Left forelimb (tissue), 1 donor: ENCODE results near the gene MEN1.
"Not testable (repeated sequence)": the region's sequence is repeated elsewhere in the genome, so short reads cannot be mapped to it uniquely, and the experiment has no call there.

Experiments used
- DNase-seq: peaks from one replicate; pipeline ENCODE4 v3.0.0-alpha.2; 2018; ENCODE audit warnings: low spot score

The MEN1 gene

DNA sequence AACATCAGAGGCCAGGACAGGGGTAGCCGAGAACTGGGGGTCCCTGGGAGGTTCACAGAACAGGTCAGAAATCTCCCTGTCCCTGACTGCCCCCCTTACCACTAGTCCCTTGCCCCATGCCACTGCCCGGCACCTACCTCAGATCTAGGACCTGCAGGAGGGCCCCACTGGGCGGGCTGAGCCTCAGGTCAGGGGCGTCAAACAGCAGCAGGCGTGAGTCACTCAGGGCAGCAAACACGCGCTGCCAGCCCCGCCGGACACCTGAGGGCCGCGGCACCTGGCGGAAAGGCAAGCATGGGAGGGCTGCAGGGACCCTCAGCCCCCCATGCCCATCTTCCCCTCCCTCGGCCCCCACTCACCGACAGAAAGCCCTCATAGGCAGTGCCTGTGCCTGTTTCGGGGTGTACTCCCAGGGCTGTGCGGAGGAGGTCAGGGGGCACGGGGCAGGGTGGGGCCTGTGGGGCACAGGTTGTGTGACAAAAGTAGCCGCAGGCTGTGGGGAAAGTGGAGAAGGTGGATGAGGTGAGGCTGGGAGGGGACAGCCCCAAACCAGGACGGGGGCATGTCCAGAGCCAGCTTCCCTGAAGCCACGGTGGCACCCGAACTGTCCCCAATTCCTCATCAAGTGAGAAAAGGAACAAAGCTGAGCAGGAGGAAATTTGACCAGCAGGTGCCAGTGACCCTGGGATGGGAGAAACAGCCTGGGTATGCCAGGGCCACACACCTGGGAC, 22.3 kb upstream of the MEN1 start:
- no peak for DNase-seq

DNA sequence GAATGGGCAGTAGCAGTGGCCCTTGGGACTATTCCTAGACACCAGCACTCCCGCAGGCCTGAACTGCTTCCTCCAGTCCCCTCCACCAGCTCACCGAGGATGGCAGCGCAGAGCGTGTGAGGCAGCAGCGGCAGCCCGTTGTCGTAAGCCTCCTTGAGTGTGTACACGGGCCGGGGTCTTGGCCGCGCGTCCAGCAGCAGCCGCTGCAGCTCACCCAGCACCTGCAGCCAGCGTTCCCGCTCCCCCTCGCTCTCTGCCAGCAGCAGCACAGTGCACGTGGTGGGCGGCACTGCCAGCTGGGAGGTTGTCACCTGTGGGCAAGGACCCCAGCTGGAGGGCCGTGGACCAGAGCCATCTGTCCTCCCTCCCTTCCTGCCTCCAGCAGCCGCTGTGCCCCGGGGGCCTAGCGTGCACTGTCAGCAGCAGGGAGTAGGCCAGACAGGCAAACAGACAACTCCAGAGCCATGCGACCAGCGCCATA, 21.1 kb upstream of the MEN1 start:
- DNase-seq, result no peak

DNA sequence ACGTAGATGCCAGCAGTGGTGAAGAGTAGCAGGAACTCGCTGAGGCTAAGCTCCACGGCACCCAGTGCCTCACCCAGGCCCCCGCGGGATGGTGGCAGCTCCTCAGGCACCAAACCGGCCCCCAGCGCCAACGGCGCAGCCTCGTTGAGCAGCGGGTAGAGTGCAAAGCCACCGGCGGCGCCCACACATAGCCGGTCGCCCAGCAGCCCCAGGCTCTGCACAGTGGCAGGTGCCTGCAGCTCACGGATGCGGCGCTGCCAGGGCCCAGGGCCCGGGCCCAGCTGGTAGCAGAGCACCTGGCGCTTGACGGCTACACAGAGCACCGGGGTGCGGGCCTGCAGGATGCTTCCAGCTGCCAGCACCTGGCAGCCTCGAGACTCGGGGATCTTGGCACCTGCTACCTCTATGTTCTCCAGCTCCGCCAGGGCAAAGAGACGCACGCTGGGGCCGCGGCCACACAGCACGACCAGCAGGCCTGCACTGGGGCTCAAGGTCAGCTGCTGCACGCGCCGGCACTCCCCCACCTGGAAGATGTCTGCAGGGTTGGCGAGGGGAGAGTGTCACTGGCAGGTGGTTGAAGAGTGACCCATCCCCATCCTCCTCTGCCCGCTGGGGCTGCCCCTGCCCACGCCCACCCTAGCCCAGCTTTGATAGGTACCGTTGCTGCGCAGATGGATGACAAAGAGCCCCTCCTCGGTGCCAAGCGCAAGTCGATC, 19.3 kb upstream of the MEN1 start:
- DNase-seq, result no peak

DNA sequence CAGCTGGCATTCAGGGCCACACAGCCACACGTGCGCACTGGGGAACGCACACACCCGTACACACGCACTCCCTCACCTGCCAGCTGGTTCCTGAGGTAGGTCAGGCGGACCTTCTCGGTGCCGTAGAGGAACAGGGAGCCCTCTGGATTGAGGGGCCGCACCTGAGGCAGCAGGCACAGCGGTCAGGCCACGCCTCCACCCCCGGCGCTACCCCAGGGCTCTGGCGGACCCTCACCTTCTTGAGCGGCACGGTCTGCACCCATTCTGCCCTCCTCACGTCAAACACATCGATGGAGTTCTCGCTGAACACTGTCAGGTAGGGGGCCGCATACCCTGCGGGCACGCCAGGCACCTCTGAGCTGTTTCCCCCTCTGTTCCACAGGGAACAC, 17.1 kb upstream of the MEN1 start:
- DNase-seq, result no peak

DNA sequence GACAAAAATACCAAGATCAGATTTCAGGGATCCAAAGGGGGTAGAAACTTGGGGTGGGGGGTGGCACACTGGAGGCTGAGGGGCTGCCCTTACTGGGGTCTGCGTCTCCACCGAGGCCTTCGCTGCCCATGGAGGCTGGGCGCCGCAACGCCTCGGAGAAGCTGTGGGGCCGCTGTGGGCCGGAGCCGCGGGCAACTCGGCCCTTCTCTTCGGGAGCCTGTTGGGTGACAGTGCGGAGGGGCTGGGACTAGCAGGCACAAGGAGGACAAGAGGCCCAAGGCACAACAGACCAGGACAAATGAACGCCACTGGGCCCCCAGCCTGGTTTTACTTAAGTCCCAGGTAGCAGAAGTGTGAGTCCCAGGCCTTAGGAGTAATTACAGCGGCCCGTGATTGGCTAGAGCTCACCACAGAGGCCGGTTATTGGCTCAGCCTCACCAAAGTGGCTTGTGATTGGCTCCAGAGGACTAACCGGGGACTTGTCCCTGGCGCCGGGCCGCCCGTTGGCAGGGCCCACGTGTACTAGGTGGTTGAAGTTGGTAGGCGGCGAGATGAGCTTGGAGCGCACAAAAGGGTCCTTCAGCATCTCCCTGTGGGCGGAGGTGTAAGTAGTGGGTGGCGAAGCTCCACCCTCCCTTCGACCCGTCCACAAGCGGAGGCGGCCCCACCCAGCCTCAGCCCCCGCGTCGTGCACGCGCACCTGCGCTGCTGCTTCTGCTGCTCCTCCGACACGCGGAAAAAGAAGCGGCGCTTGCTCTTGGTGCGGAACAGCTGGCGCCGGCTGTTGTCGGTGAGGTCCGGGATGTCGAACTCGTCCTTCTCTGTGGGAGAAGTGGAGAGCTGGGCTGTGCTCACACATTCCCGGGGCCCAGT, 16.5 kb upstream of the MEN1 start:
- DNase-seq, result no peak

DNA sequence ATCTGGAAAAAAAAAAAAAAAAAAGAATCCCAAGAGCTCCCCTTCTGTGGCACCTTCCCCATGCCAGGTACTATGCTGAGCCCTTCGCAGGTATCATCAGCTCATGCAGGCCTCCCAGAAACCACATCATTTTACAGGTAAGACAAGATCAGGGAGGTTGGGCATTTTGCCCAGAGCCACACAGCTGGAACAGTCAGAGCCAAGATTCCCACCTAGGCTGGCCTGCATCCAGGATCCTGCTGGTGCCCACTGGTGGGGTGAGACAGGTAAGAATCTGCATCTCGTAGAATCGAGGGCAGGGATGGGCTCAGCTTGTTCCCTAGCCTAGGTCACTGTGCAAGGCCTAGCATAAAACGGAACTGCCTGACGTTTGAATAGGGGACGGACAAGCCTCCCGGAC, 15.7 kb upstream of the MEN1 start:
- DNase-seq, result no peak

DNA sequence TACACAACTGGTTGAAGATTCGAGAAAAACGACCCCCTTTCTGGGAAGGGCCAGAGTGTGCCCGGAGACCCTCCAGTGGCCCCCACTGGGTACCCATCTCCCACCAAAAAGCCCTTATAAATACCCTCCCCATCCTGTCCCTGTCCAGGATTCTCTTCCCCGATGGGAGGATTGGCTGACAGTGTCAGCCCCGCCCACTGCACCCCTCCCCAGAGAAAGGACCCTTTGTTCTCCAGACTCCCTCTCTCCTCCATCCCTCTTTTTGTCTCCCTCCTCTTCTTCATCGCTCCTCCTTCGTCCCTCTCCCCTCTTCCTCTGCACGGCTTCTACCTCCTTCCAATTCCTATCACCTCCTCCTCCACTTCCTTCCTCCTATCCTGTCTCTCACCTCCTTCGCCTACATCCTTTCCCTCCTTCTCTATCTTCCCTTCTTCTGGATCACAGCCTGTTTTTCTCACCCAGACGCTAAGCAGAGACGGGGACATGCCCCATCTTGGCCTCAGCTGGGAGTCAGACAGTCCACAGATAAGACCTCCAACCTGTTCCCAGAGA, 13.3 kb upstream of the MEN1 start:
- no peak for DNase-seq

DNA sequence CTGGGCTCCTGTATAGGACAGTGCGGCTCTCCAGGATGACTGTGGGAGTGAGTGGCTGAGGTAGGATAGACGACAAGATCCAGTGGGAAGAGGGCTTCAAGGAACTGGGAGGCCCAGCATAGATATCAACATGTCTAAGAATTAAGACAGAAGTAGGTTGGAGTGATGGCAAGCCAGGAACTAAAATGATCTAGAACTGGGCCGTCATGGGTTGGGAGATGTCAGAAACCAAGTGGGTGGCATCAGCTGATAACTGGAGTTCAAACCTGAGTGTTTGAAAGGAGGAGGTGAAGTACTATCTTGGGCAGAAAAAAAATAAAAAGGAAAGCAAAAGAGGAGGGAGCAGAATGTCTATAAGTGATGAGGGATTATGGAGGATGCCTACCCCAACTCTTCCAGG, 7.1 kb upstream of the MEN1 start:
- DNase-seq, result no peak

DNA sequence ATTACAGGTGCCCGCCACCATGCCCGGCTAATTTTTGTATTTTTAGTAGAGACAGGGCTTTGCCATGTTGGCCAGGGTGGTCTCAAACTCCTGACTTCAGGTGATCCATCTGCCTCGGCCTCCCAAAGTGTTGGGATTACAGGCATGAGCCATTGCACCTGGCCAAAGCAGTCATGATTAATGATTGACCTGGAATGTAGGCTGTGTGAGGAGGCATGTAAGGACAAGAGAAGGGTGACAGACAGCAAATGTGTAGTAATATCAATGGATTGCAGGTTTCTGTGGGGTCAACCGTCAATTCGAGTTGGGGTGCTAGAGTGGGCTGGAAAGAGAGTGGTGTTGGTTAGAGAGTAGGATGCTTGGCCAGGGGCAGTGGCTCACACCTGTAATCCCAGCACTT, 5.1 kb upstream of the MEN1 start:
- DNase-seq, result not testable (repeated sequence)

DNA sequence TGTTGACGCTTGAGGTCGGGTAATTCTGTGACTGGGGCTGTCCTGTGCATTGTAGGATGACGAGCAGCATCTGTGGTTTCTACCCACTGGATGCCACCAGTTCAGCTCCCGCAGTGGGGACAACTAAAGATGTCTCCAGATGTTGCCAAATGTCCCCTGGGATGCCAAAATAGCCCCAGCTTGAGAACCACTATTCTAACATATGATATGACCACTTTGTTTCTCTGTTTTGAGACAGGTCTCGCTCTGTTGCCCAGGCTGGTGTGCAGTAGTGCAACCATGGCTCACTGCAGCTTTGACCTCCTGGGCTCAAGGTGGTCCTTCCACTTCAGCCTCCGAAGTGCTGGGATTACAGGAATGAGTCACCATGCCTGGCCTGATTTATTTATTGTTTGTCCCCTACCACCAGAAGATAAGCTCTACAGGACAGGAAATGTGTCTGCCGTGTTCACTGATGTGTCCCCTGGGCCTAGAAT, 4.4 kb upstream of the MEN1 start:
- DNase-seq, result no peak

DNA sequence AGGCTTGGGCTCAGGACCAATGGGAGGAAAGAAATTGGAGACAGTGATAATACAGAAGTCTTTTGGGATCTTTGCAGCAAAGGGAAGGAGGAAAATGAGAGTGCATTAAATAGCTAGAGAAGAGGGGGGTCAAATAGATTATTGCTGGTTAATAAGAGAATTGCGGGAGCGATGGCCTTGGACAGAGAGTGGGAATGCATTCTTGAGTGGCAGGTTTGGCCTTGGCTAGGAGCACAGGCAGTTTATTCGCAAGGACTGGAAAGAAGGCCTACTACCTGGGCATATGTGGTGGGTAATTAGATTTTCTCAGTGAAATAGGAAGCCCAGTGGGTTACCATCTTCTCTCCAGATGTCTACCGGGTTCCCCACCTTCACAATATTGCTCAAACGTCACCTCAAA, 3.5 kb upstream of the MEN1 start:
- DNase-seq, result no peak

DNA sequence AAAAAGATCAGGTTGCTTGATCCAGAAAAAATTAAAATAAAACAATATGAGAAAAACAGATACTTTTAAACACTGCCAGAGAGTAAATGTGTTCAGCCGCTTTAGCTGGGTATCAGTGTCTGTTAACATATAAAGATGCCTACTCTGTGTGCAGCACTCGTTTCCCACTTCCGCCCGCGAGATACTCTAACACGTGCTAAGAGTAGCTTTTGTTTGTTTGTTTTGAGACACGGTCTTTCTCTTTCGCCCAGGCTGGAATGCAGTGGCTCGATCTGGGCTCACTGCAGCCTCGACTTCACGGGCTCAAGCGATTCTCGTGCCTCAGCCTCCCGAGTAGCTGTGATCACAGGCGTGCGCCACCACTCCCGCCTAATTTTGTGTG, 531 bp upstream of the MEN1 start:
- no peak for DNase-seq

DNA sequence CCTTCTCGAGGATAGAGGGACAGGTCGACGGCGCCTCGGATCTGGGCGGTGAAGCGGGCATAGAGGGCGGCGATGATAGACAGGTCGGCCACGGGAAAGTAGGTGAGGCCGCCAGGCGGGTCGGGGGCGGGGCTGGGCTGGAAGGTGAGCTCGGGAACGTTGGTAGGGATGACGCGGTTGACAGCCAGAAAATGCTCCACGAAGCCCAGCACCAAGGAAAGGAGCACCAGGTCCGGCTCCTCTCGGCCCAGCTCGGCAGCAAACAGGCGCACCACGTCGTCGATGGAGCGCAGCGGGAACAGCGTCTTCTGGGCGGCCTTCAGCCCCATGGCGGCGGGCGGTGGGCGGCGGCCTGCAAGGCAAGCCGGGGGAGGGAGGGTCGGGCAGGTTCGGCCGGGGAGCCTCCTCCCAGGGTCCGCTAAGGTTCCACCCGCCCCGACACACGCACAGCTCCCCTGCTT, 540 bp downstream of the MEN1 start:
- no peak for DNase-seq

DNA sequence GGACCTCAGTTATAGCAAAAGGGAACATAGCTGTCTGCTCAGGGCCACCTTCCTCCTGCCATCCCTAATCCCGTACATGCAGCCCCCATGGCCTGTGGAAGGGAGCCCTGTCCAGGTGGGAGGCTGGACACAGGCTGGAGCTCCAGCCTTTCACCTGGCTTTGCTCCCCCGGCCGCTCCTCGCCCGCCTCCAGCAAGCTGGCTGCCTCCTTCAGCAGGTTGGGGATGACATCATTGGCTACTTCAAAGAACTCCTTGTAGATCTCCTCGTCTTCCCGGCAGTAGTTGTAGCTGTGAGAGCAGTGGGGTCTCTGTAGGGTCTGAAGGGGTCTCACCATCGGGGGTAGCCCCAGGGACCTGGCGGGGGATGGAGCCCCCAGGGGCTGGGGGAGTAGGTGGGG, 4.9 kb downstream of the MEN1 start:
- no peak for DNase-seq

DNA sequence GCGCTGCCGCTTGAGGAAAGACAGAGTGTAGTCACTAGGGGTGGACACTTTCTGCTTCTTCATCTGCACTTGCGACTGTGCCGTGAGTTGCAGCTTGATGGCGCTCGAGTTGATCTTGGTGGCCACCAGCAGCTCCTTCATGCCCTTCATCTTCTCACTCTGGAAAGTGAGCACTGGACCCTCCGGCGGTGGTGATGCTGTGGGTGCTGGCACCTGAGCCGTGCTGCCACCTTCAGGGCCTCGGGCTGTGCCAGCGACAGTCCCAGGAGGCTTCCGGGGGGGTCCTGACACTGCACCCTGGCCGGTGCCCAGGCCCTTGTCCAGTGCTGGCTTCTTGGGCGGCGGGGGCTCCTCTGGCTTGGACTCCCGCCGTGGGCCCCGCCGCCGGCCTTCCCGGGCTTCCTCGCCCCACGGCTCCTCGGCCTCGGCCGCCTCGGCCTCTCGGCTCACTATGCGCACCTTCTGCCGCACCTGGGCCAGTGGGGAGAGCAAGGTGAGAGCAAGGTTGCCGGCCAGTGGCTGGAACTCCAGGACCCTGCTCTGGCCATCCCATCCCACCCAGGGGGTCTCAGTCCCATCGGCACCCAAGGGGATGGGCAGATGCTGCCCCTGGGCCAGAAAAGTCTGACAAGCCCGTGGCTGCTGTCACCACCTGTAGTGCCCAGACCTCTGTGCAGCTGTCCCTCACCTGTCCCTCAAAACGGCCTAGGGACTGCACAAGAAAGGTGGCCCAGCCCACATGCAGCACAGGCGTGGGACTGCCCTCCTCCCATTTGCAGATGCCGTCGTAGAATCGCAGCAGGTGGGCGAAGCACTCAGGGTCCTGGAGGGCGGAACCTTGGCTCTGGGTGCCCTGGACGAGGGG, 5.8 kb downstream of the MEN1 start:
- no peak for DNase-seq

DNA sequence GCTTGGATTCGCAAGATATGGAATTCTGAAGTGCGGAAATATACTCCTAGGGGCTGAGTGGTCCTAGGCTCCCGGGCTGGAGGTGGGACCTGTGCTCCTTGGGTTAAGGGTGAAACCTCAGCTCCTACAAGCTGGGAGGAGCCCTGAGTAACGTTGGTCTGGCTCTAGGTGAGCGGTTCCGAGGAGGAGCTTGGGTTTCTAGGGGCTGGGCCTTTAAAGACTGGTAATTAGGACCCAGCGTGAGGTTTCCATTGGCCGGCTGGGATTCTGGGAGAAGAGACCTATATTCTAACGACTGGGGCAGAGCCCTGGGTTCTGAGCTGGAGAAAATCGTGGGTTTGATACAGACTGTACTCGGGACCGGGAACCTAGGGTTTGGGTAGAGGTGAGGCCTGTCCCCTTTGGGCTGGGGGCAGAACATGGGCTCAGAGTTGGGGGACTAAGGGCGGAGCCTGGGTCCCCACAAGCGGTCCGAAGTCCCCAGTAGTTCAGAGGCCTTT, 6.5 kb downstream of the MEN1 start:
- no peak for DNase-seq

DNA sequence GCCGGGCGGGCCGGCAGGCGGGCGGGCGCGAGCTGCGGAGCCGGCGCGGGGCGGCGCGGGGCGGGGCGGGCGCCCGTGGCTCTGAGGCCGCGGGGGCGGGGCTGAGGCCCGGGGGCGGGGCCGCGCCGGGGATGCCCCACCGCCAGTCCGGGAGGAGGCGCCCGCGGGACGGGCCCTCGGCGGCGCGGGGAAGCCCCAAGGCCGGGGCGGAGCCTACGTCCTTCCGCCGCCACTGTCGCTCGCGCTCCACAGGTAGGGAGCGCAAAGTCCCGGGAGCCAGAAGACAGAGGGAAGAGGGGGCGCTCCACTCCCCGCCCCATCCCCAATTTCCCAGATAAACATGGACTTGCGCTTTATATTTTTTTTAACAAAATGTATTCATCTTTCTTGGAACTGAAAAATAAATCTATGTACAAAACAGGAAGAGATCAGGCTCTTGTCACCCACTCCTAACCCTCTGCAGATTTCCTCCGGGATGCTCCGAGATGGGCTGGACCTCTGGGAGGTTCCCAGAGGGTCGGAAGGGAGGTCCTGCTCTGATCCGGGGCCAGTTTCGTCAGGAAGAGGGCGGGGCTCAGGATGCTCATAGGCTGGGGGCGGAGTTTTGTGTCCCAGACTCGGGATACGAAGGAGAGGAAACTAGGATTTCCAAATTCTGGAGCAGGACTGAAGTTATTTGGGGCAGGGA, 7.0 kb downstream of the MEN1 start, which contains the start of gene MAP4K2:
MAP4K2 (minus strand) TSS at position 57 of the 688 bp plus-strand sequence. CDS start 65 bp downstream, outside the sequence.
- peak; percentile 88 for DNase-seq

DNA sequence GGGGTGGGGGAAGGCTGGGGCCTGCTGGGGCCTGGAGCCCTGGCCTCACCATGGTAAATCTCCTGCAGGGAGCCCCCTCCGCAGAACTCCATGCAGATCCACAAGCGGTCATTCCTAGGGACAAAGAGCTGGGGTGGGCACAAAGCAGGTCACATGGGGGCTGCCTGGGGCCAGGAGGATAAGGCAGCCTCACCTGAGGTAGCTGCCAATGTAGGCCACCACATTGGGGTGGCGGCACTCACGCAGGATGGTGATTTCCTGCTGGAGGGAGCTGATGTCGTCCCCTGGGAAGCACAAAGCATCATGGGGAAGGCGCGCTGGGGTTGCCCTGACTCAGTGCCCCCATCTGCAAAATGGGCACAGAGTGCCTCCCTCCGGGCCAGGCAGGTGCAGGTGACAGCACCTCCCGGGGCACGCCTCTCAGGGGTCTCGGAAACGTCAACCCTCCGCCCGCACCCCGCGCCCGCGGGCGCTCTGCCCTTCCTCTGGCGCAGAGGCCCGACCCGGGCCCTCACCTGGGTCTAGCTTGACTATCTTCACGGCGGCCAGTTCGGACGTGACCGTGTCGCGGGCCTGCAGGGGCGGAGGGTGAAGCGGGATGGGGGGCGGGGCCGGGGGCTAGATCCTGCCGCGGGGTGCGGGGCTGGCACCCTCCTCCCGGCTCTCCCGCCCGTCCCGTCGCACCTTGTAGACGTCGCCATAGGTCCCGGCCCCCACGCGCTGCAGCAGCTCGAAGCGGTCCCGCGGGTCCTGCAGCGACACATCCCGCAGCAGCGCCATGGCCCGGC, 7.8 kb downstream of the MEN1 start:
- no peak for DNase-seq

DNA sequence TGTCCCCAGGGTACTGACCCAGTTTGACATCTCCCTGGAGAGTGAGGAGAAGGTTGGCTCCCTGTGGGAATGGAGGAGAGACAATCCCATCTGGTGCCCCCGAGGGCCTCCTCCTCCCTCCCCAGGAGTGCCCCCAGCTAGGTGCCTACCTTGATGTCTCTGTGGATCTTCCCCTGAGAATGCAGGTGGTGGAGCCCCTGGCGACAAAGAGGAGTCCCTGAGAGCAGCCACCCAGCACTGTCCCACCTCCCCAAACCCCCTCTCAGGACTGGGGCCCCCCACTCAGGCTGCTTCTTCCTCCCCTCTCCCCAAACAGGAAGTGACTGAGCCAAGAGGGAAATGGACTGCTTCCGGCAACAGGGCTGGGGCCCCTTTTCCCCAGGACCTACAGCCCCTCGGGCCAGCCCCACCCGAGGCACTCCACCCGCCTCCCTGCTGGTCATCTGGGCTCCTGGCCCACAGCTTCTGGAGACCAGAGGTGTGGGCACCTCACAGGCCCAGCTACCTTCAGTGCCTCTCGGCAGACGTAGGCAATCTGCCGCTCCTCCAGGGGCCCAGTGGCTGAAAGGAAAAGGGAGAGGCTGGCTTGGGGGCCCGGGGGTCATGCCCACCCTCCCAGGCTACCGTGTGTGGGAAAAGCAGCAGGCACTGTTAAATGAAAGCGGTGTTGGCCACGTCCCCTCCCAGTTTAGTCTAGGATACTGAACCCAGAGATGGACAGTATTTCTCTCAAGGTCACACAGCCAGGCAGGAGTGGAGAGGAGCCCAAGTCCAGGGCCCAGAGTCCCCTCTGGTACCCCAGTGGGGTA, 8.6 kb downstream of the MEN1 start:
- no peak for DNase-seq
